Endothelial cell of umbilical vein (primary cell): Measurements from ENCODE around the gene SNRPA. TPM values are rescaled to one million over a fixed set of nuclear protein-coding genes. Genes with fewer than 3 reads are reported as not detected.

Experiments
- BruUV-seq: library from RNA; stranded (reverse); fragments of 400-500 nt; replicated peaks from 2 replicates; lab custom pipeline; 2021; lab: Mats Ljungman, UMichigan
- CTCF ChIA-PET: fragments of 300-600, 350-600 bp; sonication (Branson Sonifier 250); formaldehyde crosslinking; loops from one replicate; lab custom pipeline; 2021; ENCODE audit warnings: antibody characterized with exemption, inconsistent platforms; lab: Charles Lee
- POLR2A ChIA-PET: fragments of 300-600, 350-600 bp; sonication (Branson Sonifier 250); formaldehyde crosslinking; loops from one replicate; lab custom pipeline; 2021; ENCODE audit warnings: antibody characterized with exemption, inconsistent platforms; lab: Charles Lee
- DNase-seq: peaks from one replicate; pipeline ENCODE4 v3.0.0-alpha.2; 2011; ENCODE audit warnings: low read depth, low spot score
- FAIRE-seq: peaks from 2 replicates; lab custom pipeline; 2011; peaks lifted over from hg19 to GRCh38; lab: Jason Lieb, UNC
- H2AFZ ChIP-seq: 2 replicates; pipeline ENCODE4 v1.6.0; 2012; ENCODE audit warnings: low read depth, low read length, control low read depth, inconsistent platforms
- H3K27ac ChIP-seq: 2 replicates; pipeline ENCODE4 v1.5.1; 2011; ENCODE audit warnings: low read depth, mild to moderate bottlenecking, control low read depth, low read length, moderate library complexity; ENCODE audit not compliant: insufficient read depth
- H3K27me3 ChIP-seq, 2 experiments: 2 replicates each; pipeline versions ENCODE4 v1.6.0 to v1.6.1; 2011; ENCODE audit warnings: low read length in 2 of 2, mixed read lengths in 1 of 2; ENCODE audit not compliant: control insufficient read depth in 2 of 2, insufficient read depth in 2 of 2
- H3K36me3 ChIP-seq, 2 experiments: 2 replicates in 1 of 2; 3 replicates in 1 of 2; pipeline ENCODE4 v1.5.1; 2011; ENCODE audit warnings: low read length in 2 of 2, mild to moderate bottlenecking in 1 of 2, moderate library complexity in 1 of 2; ENCODE audit not compliant: control insufficient read depth in 2 of 2, insufficient read depth in 2 of 2; ENCODE audit errors: extremely low read depth in 1 of 2
- H3K4me1 ChIP-seq: 3 replicates; pipeline ENCODE4 v1.5.1; 2011; ENCODE audit warnings: mild to moderate bottlenecking, low read length; ENCODE audit not compliant: control insufficient read depth, insufficient read depth; ENCODE audit errors: extremely low read depth
- H3K4me2 ChIP-seq: 2 replicates; pipeline ENCODE4 v1.6.1; 2011; ENCODE audit warnings: low read length, control low read depth, mixed read lengths; ENCODE audit not compliant: insufficient read depth
- H3K4me3 ChIP-seq, 3 experiments: fragments of 200-600 bp in 1 of 3; sonication (generic), shearing (Covaris generic) in 1 of 3; replicated peaks in 1 of 3; 2 replicates each; pipeline ENCODE4 v1.5.1; 2011 to 2016; ENCODE audit warnings: control low read depth in 3 of 3, low read length in 3 of 3, mild to moderate bottlenecking in 2 of 3, inconsistent platforms in 1 of 3, low read depth in 1 of 3, moderate library complexity in 1 of 3; ENCODE audit not compliant: insufficient read depth in 1 of 3
- H3K79me2 ChIP-seq: 2 replicates; pipeline ENCODE4 v1.6.0; 2012; ENCODE audit warnings: low read length, inconsistent platforms; ENCODE audit not compliant: control insufficient read depth, insufficient read depth
- H3K9ac ChIP-seq: replicated peaks from 2 replicates; pipeline ENCODE3; 2011; ENCODE audit warnings: low read length, control low read depth; ENCODE audit not compliant: insufficient read depth; ENCODE audit errors: extremely low read depth
- H3K9me1 ChIP-seq: replicated peaks from 3 replicates; pipeline ENCODE4 v1.6.0; 2011; ENCODE audit warnings: mild to moderate bottlenecking, low read length; ENCODE audit not compliant: control insufficient read depth, insufficient read depth; ENCODE audit errors: extremely low read depth
- H3K9me3 ChIP-seq: replicated peaks from 2 replicates; pipeline ENCODE4 v1.5.1; 2012; ENCODE audit warnings: low read length, inconsistent platforms; ENCODE audit not compliant: control insufficient read depth, insufficient read depth
- H4K20me1 ChIP-seq: replicated peaks from 2 replicates; pipeline ENCODE3; 2011; ENCODE audit warnings: mild to moderate bottlenecking, low read length; ENCODE audit not compliant: control insufficient read depth, insufficient read depth; ENCODE audit errors: extremely low read depth
- EZH2 ChIP-seq: IDR thresholded peaks from 2 replicates; pipeline ENCODE4 v1.6.1; 2012; ENCODE audit warnings: borderline replicate concordance, low read depth, mild to moderate bottlenecking, moderate library complexity, low read length, inconsistent platforms; ENCODE audit not compliant: severe bottlenecking
- FOS ChIP-seq: IDR thresholded peaks from 2 replicates; pipeline ENCODE4 v1.6.1; 2011; ENCODE audit warnings: mild to moderate bottlenecking, low read length, moderate library complexity, borderline replicate concordance; ENCODE audit not compliant: insufficient read depth
- GATA2 ChIP-seq: IDR thresholded peaks from 2 replicates; pipeline ENCODE4 v1.7.0; 2011; ENCODE audit warnings: low read depth, mild to moderate bottlenecking, moderate library complexity, mixed read lengths, low read length; ENCODE audit not compliant: insufficient read length, insufficient read depth
- JUN ChIP-seq: IDR thresholded peaks from 2 replicates; pipeline ENCODE4 v1.6.1; 2011; ENCODE audit warnings: borderline replicate concordance, low read depth; ENCODE audit not compliant: insufficient read length, insufficient read depth
- MYC ChIP-seq: IDR thresholded peaks from one replicate; pipeline ENCODE4 v1.6.1; 2011; ENCODE audit warnings: mild to moderate bottlenecking, low read depth, low read length
- POLR2A ChIP-seq: IDR thresholded peaks from 2 replicates; pipeline ENCODE4 v1.6.1; 2012; ENCODE audit warnings: low read depth, mild to moderate bottlenecking, control low read depth, low read length
- POLR2AphosphoS5 ChIP-seq: IDR thresholded peaks from 2 replicates; pipeline ENCODE4 v1.6.1; 2012; ENCODE audit warnings: low read depth, mild to moderate bottlenecking, control low read depth, low read length, moderate library complexity; ENCODE audit not compliant: insufficient read depth
- dilution Hi-C: fragments of 300-500 bp; cut with MboI; formaldehyde crosslinking; loops from one replicate; pipeline ENCODE4 v1.15.0; 2019; ENCODE audit warnings: low sequenced_read_pairs; ENCODE audit not compliant: extremely low pct_ligation_motif_present
- intact Hi-C: fragments of 100-400 bp; cut with micrococcal nuclease; formaldehyde crosslinking; loops from one replicate; pipeline ENCODE4 v1.10.0; 2022
- polyA plus RNA-seq, 4 experiments: library from polyadenylated mRNA; depleted of rRNA in 3 of 4; stranded (reverse) in 3 of 4; unstranded in 1 of 4; fragments of >200 nt; gene quantifications; 2 replicates each; pipeline versions ENCODE4 v1.2.1 to v1.2.3, GENCODE V29; 2011 to 2012; ENCODE audit warnings: missing spikeins in 1 of 4
- total RNA-seq: library from RNA; stranded (reverse); gene quantifications from 2 replicates; pipeline ENCODE4 v1.2.3, GENCODE V29; 2021
- TF ChIP-seq, protein P1 (sequence below): IDR thresholded peaks from 2 replicates; pipeline ENCODE4 v1.6.1; 2011; ENCODE audit not compliant: insufficient read depth, insufficient read length
- TF ChIP-seq, protein P2 (sequence below), 2 donors: IDR thresholded peaks; 1 replicate in 1 of 2; 2 replicates in 1 of 2; pipeline ENCODE4 v1.5.1; 2011; ENCODE audit warnings: low read length in 2 of 2, mild to moderate bottlenecking in 2 of 2, moderate library complexity in 2 of 2, control low read depth in 1 of 2, inconsistent platforms in 1 of 2, low read depth in 1 of 2; ENCODE audit not compliant: insufficient read depth in 1 of 2; ENCODE audit errors: extremely low read depth in 1 of 2

Gene SNRPA
- total and polyA plus RNA-seq, 2 donors (not counting 3 experiments of a cell fraction or from before 2014, with no cell fraction given), result 84.6 to 131 TPM

DNA sequence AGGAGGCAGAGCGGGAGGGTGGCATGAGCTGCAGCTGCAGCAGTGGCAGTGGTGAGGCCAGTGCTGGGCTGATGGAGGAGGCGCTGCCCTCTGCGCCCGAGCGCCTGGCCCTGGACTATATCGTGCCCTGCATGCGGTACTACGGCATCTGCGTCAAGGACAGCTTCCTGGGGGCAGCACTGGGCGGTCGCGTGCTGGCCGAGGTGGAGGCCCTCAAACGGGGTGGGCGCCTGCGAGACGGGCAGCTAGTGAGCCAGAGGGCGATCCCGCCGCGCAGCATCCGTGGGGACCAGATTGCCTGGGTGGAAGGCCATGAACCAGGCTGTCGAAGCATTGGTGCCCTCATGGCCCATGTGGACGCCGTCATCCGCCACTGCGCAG lies 50.0 kb downstream of the SNRPA start:
- DNase-seq, result no peak
- no peak for TF ChIP-seq EZH2
- TF ChIP-seq MYC, result no peak
- no peak for TF ChIP-seq POLR2AphosphoS5
- Histone ChIP-seq H3K36me3 (peaks cover 0 to 22% of the 10 kb centered on the region in 2 experiments), H3K79me2 (peaks cover 65% of the 10 kb centered on the region), H4K20me1 (no peaks in the 10 kb centered on the region), H3K4me2 (peak overlapping the region; percentile 81), H3K9me1 (no peaks in the 10 kb centered on the region), H3K9ac (no peak overlapping the region), H3K27me3 (no peaks in the 10 kb centered on the region), H3K27ac (no peak overlapping the region), H3K4me1 (peaks cover 68% of the 10 kb centered on the region), H3K9me3 (no peaks in the 10 kb centered on the region), H3K4me3 (peak overlapping the region in 2 of 3 experiments; percentile 1 to 86), H2AFZ (no peak overlapping the region)
- peak; percentile 49 for FAIRE-seq
- POLR2A ChIA-PET, result interaction anchor here (4.5 kb wide), 1 partner anchor 23 kb away, joined by 23 read pairs; the partner anchor contains the start of gene RAB4B
- intact Hi-C loops, result loop anchor here (10.0 kb wide), 1 partner anchor 356 kb away; the partner anchor contains the start of gene SERTAD3
- no TSS peak for BruUV-seq
- dilution Hi-C loops, result no loop called here
- CTCF ChIA-PET, result no interaction called here

DNA sequence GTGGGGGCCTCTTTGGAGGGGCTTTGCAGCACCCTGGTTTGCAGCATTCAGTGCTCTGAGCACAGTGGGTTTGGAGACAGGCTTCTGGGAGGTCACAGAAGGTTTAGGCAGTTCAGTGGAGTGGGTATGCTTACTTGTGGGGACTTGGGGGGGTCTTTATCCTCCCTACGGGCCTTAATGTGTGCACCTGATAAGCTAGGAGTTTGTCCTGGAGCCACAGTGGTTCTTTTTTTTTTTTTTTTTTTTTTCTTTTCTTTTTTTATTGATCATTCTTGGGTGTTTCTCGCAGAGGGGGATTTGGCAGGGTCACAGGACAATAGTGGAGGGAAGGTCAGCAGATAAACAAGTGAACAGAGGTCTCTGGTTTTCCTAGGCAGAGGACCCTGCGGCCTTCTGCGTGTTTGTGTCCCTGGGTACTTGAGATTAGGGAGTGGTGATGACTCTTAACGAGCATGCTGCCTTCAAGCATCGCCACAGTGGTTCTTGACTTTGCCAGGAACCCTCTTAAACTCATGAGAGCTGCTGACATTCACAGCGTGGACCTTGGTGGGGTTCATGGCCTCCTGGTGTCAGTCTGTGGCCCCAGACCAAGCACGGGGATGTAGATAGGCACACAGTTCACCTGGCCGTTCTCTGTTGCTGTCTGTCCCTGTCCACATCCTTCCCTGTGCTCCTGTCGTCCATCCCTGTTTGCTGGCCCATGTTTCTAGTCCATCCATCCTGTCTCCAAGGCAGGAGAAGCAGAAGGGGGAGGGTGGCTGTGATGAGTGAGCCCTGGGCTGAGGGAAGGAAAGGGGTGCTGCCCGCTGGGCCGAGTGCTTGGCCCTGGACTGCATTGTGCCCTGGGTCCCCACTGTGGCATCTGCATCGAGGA lies 50.7 kb downstream of the SNRPA start:
- no peak overlapping the region for H2AFZ ChIP-seq
- peaks cover 74% of the 10 kb centered on the region for H3K4me1 ChIP-seq
- intact Hi-C loops (loop anchor here (10.0 kb wide), 1 partner anchor 357 kb away; the partner anchor contains the start of gene SERTAD3), dilution Hi-C loops (no loop called here)
- no peak overlapping the region for H3K9ac ChIP-seq
- BruUV-seq, result TSS peak; percentile 17
- peak overlapping the region in 2 of 3 experiments; percentile 1 to 86 for H3K4me3 ChIP-seq
- ChIA-PET CTCF (interaction anchor here (1.5 to 1.9 kb wide), 2 partner anchors 57 to 138 kb away, joined by 4 to 7 read pairs; no protein-coding TSS in a partner anchor), POLR2A (interaction anchor here (4.5 kb wide), 1 partner anchor 24 kb away, joined by 23 read pairs; the partner anchor contains the start of gene RAB4B)
- H3K9me3 ChIP-seq, result no peaks in the 10 kb centered on the region
- H3K4me2 ChIP-seq, result peak overlapping the region; percentile 81
- no peaks in the 10 kb centered on the region for H3K9me1 ChIP-seq
- H3K27ac ChIP-seq, result peak overlapping the region; percentile 16
- H3K36me3 ChIP-seq, result peaks cover 0 to 22% of the 10 kb centered on the region in 2 experiments
- no peaks in the 10 kb centered on the region for H4K20me1 ChIP-seq
- TF ChIP-seq MYC, result no peak
- TF ChIP-seq GATA2, result no peak
- TF ChIP-seq, protein P1, sequence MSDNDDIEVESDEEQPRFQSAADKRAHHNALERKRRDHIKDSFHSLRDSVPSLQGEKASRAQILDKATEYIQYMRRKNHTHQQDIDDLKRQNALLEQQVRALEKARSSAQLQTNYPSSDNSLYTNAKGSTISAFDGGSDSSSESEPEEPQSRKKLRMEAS, result no peak
- no peak for TF ChIP-seq EZH2
- TF ChIP-seq, protein P2, sequence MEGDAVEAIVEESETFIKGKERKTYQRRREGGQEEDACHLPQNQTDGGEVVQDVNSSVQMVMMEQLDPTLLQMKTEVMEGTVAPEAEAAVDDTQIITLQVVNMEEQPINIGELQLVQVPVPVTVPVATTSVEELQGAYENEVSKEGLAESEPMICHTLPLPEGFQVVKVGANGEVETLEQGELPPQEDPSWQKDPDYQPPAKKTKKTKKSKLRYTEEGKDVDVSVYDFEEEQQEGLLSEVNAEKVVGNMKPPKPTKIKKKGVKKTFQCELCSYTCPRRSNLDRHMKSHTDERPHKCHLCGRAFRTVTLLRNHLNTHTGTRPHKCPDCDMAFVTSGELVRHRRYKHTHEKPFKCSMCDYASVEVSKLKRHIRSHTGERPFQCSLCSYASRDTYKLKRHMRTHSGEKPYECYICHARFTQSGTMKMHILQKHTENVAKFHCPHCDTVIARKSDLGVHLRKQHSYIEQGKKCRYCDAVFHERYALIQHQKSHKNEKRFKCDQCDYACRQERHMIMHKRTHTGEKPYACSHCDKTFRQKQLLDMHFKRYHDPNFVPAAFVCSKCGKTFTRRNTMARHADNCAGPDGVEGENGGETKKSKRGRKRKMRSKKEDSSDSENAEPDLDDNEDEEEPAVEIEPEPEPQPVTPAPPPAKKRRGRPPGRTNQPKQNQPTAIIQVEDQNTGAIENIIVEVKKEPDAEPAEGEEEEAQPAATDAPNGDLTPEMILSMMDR (IDR thresholded peaks at IDR 0.05; ENCODE audit: extremely low read depth in 1 of 2, insufficient read depth in 1 of 2, low read depth in 1 of 2, low read length in 2 of 2), result no peak
- TF ChIP-seq FOS, result no peak
- no peak for TF ChIP-seq POLR2AphosphoS5
- TF ChIP-seq JUN, result no peak
- TF ChIP-seq POLR2A, result no peak
- peaks cover 71% of the 10 kb centered on the region for H3K79me2 ChIP-seq
- DNase-seq, result no peak
- FAIRE-seq, result no peak
- no peaks in the 10 kb centered on the region for H3K27me3 ChIP-seq
